Activated effector memory CD4-positive, alpha-beta T cell treated with Interleukin-2 at 50 U/mL for 16 hours (primary cell): ENCODE data around the gene UGT1A6.

ENCODE experiments used
- DNase-seq: peaks from one replicate; pipeline ENCODE4 v3.0.0-alpha.2; 2020

The UGT1A6 gene

DNA sequence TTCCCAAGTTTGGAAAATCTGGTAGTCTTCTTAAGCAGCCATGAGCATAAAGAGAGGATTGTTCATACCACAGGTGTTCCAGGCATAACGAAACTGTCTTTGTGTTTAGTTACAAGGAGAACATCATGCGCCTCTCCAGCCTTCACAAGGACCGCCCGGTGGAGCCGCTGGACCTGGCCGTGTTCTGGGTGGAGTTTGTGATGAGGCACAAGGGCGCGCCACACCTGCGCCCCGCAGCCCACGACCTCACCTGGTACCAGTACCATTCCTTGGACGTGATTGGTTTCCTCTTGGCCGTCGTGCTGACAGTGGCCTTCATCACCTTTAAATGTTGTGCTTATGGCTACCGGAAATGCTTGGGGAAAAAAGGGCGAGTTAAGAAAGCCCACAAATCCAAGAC lies 79.5 kb downstream of the UGT1A6 start:
- DNase-seq = no peak

DNA sequence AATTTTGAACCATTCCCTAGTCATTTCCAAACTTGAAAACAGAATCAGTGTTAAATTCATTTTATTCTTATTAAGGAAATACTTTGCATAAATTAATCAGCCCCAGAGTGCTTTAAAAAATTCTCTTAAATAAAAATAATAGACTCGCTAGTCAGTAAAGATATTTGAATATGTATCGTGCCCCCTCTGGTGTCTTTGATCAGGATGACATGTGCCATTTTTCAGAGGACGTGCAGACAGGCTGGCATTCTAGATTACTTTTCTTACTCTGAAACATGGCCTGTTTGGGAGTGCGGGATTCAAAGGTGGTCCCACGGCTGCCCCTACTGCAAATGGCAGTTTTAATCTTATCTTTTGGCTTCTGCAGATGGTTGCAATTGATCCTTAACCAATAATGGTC lies 79.9 kb downstream of the UGT1A6 start:
- DNase-seq = no peak

DNA sequence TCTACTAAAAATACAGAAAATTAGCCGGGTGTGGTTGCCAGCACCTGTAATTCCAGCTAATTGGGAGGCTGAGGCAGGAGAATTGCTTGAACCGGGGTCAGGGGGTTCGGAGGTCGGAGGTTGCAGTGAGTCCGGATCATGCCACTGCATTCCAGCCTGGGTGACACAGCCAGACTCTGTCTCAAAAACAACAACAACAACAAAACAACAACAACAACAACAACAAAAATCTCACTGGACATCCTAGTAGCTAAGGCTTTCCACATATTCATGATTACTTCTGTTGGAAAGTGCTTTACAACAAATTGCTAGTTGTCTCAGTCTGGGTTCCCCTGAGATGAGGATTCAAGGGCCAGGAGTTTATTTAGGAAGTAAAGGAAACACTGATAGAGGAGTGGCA lies 81.2 kb downstream of the UGT1A6 start:
- no peak for DNase-seq

DNA sequence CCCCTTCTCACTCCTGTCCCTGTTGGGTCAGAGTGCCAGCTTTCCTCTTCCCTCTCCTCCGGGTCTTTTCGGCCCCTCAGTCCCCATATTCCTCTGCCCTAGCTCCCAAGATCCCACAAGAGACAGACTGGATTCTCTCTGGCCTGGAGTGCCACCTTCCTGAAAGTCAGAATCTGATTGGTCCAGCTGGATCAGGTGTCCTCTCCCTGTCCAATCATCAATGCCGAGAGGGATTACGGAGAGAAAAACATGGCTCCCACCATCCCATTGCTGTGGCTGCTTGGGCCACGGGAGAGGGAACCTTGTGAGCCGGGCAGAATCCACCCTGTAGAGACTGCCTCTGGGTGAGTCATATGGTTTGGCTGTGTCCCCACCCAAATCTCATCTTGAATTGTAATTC lies 82.7 kb downstream of the UGT1A6 start:
- no peak for DNase-seq

DNA sequence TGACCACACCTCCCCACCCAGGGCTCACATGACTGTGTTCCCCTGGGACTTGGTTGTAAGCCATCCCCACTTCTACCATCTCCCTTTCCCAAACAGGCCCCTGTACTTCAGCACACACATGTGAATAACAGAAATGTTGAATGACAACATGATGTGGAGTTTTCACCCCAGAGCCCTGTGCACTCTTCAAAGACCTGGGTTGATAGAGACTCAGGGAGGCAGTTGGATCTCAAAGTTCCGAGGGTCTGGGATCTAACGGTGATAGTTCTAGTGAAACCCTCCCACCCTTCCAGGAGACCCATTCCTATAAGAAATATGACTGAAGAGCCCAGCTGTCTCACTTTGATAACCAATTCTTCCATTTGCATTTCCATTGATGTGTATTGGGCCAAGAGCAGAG lies 85.3 kb downstream of the UGT1A6 start, which contains the start of gene MROH2A:
Gene MROH2A (plus strand): TSS at position 301 of the 400 bp plus-strand sequence. CDS start 1,029 bp downstream, outside the sequence.
- DNase-seq = no peak

DNA sequence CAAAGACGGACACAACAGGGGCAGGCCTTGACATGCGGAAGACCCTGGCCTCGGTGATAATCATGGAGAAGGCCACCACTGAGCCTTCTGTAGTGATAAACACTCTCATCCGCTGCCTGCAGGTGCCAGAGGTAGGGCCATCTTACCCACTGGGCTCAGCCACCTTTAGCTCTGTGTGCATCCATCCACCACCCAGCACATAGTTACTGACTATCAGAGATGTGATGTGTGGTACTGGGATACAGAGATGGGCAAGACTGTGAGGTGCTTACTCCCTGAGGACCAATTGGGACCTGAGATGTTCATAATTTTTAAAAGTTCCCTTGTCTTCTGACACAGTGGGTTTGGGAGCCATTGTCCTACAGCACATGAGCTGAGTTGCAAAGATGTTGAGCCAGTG lies 87.0 kb downstream of the UGT1A6 start:
- no peak for DNase-seq

DNA sequence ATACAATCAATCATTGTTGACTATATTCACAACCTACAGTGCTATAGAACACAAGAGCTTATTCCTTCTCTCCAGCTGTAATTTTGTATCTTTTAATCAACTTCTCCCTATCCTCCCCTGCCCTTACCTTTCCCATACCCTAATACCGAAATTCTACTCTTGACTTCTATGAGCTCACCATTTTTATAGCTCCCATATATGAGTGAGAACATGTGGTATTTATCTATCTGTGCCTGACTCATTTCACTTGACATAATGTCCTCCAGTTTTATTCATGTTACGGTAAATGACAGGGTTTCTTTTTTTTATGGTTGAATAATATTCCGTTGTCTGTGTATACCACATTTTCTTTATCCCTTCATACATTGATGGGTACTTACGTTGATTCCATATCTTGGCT lies 88.1 kb downstream of the UGT1A6 start:
- no peak for DNase-seq

DNA sequence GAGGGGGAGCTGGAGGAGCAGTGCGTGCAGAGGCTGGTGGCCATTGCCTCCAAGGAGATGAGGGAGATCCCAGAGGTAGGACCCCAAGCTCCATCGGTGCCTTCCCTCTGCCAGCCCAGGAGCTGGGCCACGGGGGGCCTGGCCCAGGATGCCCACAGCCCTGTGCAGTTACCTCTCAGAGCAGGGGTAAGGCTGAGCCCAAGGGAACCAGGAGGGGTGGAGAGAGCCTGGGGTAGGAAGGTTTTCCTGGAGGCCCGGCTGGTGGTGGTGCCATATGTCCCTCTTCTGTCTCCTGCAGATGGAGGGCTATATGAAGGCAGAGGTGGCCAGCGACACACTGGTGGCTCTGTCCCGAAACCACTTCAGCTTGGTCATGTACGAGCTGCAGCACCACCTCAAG lies 96.9 kb downstream of the UGT1A6 start:
- no peak for DNase-seq

DNA sequence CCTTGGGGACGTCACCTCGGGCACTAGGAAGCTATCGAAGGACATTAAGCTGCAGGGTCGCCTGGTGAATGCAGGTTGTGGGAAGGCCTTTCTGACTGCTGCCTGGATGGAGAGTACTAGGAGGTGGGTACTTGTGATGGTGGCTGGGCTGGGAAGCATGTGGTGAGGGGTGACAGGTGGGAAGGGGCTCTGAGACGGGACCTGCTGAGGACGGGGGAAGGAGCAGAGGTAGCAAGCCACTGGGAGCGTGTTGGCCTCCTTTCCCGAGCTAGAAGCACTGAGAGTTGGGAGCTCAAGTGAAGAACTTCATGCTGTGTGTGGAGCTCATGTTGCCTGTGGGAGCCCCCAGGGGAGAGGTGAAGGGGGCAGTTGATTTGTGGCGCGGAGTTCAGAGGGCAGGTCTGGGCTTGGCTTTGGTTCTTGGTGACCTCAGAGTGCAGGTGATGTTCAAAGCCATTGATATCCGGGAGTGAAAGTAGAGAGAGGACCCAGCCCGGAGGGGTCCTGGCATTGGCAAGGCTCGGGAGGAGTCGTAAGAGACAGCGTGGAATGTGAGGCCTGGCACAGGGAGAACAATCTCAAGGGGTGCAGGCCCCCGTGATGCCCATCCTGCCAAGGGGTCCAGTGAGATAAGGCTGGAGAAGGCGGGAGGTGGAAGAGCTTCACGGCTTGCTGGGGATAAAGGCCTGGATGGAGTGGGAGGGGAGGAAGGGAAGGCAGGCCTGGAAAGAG lies 98.6 kb downstream of the UGT1A6 start:
- DNase-seq = no peak

DNA sequence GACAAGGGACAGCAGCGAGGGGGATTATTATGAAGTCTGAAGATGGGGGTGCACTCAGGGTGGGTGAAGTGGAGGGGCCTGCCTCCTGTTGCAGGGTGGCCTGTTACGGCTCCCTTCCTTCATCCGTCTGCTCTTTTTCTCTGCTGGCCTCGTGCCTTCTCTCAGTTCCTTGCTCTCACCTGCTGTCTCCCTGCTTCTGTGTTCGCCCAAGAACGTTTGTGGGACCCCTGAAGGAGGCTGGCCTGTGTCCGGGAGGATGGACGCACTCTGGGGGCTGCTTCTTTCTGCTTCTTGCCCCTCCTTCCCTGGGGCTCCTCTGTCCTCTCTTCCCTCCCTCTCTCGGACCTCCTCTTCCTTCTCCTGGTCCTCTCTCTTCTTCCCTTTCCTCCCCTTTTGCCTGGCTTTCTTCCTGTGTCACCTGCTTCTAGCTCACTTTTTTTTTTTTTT lies 99.2 kb downstream of the UGT1A6 start:
- DNase-seq = no peak

DNA sequence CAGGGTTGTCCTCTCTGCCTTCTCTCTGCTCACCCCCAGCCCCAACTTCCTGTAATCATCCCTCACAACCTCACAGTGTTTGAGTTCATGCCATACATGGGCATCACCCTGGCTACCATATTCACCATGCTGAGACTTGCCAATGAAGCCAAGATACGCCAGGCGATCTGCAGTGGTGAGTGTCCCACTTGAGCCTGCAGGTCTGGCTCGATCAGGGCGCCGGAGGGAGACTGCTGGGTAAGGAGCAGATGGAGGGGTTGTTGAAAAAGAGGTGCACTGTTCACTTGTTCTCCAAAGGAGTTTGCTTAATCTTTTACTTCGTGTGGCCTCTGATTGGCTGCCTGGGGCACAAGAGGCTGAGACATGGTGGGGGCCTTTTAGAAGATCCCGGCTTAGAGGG lies 100.0 kb downstream of the UGT1A6 start:
- no peak for DNase-seq

DNA sequence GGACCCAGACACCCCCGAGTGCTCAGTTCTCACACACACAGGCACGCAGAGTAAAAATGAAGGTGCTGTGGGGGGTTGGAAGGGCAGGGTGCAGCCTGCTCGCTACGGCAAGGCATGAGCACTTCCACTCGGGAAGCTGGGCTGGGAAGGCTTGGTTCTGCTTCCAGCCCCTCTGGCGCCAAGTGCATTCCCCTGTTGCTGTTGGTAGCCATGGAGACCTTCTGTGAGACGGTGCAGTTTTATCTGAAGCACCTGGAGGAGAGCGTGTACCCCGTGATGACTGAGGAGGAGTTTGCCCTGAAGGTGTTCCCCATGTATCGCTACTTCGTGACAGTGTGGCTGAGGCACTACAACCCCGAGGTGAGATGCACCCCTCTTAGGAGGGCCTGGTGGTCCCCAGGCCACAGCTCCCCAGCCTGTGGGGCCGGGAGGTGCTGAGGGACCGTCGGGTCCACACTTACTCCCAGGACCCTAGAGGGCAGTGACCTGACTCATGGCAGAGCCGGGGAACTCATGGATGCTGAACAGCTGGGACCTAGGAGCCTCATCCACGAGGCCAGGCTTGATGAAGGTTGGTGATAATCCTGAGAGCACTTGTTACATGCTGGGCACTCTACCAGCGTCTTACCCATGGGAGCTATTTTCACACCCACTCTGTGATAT lies 100.9 kb downstream of the UGT1A6 start:
- DNase-seq = no peak

DNA sequence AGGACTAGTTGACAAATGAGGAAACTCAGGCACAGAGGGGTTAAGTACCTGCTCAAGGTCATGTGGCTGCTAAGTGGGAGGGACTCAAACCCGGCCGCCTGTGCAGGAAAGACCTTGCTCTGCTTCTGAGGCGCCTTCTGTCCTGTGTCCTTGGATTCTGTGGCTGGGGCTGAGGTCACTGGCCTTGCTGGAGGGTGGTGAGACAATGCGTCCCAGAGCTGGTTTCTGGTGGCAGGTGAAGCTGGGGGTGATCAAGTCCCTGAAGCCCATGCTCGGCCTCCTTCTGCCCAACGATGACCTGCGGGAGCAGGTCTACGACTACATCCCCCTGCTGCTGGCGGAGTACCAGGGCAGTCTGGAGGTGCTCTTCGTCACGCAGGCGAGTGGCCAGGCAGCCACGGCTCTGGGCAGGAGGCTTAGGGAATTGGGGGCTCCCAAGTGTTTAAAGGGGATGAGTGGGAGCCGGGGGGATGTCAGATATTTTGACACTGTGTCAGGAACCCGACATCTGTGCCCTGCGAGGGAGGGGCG lies 101.5 kb downstream of the UGT1A6 start:
- DNase-seq = no peak

DNA sequence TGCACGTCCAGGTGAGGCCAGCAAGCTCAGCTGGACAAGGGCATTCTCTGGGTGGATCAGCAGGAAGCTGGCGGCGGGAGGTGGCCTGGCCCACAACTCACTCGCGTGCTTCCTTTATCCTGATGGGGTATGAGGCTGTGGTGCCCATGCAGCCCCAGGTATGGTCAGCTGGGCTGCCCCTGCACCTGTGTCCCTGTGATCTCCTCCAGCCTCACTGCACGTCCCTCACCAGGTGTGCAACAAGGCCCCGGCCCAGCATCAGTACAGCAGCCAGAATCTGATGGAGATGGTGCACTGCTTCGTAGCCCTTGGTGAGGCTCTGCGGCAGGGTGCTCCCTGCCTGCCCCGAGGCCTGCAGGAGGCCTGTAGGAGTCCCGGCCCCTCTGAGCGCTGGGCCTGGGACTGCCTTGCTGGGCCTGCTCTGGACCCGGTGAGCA lies 103.1 kb downstream of the UGT1A6 start:
- no peak for DNase-seq

DNA sequence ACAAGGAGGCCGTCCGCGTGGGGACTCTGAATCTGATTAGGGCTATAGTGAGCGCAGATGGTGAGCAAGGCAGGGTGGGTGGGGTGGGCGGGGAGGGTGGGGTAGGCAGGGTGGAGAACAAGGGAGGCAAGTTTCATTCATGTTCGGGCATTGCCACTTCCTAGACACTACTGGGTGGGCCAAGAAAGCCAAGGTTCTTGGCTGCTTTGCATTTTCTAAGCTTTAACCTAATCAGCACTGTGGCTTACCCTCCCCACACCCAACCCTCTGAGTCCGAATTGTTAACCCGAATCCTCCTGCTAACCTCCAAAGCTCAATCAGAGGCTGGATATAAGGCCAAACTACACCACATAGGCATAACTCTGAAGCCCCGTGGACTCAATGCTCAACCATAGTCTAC lies 103.6 kb downstream of the UGT1A6 start:
- DNase-seq = no peak

DNA sequence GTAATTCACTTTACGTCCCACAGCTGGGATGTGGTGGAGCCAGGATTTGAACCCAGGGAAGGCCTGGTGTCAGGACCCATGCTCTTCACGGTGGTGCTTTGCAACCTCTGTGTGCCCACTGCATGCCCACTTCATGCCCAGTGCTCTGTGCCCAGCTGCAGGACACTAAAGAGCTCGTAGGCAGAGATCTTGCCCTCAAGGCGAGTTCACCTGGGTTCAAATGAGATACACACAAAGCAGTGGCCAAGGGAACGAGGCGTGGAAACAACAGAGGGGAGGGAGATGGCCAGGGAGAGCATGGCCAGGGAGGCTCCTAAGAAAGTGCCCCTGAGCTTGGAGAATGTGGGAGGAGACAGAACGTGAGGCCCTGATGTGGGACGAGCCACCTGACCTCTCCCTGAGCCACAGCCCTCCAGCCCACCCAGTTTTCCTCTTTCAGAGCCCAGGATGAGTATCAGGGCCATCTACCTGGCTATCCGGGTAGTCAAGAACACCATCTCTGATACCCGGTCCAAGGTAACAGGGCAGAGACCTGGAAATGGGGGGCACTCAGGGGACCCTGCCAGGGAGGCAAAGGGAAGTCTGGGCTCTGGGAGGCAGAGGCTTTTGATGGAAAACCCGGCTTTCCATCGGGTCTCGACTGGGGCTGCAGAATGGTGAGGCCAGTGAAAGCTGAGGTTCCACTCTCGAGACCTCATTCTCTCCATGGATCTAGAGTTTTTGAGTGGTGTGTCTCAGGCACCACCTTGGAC lies 105.8 kb downstream of the UGT1A6 start:
- no peak for DNase-seq

DNA sequence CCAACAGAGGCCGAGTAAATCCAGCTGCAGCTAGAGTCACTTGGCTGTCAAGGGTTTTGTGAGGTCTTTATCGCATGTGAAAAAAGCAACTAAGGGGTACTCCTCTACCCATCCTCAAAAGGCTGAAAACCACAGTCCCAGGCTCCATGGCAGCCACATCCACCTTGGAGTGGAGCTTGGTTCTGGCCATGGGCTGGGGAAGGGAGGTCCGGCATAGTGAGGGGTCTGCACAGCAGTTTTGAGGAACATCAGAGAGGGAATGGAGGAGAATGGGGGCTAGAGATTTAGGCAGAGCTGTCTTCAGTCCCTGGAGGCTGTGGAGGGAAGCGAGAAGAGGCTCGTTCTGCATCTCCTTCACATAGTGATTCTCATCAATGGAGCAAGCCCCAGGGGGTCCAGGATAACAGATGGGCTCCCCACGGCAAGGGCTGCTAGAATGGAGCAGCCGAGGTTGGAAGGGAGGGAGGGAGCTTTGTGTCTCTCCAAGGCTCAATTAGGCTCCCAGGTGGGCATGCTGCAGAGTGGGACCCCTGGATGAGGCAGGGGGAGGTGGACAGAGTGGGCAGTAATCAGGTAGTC lies 106.5 kb downstream of the UGT1A6 start:
- DNase-seq = no peak

DNA sequence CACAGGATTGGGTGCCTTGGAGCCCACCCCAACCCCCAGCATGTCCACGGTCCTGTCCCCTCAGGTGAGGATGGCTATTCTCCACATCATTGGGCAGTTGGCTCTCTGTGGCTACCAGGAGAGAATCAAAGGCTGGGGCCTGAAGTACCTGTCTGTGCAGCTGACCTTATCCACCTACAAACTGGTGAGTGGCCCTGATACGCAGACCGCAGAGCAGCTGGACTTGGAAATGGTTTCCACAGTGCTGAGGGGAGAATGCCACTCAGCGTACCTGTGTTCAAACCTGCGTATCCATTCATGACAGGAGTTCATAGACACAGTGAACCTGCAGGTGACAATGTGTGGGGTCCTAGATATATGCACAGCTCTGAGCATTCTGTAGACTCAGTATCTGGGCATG lies 107.0 kb downstream of the UGT1A6 start:
- DNase-seq = no peak

DNA sequence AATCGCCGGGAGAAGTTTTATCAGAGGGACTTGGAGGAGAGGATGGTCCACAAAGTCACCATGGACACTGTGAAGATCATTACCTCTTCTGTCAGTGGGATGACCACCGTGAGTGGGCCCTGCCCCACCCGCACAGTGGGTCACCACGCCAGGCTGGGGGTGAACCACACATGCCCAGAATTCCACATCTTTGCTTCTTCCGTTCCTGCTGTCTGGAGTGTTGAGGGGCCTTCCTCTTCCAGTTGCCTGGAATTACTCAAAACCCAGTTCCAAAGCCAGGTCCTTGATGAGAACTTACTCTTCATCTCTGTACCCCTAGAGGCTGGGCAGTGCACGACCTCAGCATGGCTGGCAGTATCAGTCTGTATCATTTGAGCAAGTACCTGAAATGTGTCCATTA lies 107.5 kb downstream of the UGT1A6 start:
- DNase-seq = no peak

DNA sequence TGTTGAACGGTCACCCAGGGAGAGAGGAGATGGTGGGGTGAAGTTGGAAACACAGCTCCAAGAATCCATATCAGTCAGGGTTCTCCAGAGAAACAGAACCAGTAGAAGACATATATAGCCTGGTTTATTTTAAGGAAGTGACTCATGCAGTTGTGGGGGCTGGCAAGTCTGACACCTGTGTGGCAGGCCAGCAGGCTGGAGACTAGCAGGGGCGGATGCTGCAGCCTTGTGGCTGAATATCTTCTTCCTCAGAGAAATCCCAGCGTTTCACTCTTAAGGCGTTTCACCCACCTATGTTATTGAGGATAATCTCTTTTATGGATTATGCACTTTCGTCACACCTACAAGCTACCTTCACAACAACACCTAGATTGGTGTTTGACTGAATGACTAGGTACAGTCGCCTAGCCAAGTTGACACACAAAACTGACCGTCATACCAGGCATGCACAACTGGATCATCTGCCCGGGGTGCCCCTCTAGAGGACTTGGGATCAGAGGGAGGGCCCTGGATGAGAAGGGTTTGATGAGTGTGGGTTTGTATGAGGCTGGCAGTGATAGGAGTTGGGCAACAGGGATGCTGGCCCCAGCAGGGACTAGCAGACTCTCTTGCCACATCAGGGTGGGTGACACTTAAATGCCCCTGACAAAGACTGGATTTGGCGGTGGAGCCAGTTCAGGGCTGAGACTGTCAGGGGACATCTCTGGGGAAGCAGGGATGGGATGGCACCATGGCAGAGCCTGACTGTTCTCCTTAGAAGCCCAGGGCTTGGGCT lies 108.9 kb downstream of the UGT1A6 start:
- DNase-seq = no peak

DNA sequence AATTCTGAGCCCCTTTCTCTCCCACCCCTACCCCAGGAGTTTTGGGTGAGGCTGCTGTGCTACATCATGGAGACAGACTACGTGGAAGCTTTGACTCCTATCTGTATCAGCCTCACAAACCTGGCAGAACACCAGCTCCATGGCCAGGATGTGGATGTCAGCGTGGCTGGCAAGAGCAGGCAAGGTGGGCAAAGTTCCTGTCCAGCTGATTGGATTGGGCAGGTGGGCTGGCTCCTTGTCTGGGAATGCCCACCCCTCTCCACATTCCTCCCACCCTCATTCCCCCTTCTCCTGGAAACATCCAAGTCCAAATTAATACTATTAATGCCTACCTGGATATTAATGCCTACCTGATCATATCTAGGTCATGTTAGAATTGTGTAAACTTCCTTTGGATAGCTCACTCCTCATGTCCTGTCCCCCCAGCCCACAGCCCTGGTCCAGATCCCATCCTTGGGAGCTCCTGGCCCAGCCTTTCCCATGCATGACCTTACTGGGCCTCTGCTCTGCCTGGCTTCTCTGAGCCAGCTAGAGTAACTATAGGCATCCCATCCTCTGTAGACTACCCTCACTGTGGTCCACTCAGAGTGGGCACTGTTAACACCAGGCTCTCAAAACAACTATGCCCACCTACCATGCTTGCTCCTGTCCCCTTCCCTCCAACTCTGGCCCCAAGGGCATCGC lies 109.6 kb downstream of the UGT1A6 start:
- DNase-seq = no peak
